Cerebellar cortex (tissue), 1 donor: ENCODE data around the gene CANX.
"Not testable (repeated sequence)": the region's sequence is repeated elsewhere in the genome, so short reads cannot be mapped to it uniquely, and the experiment has no call there.

Source experiments
- DNase-seq: peaks from one replicate; pipeline ENCODE4 v3.0.0-alpha.2; 2015; ENCODE audit warnings: low spot score

The CANX gene, protein sequence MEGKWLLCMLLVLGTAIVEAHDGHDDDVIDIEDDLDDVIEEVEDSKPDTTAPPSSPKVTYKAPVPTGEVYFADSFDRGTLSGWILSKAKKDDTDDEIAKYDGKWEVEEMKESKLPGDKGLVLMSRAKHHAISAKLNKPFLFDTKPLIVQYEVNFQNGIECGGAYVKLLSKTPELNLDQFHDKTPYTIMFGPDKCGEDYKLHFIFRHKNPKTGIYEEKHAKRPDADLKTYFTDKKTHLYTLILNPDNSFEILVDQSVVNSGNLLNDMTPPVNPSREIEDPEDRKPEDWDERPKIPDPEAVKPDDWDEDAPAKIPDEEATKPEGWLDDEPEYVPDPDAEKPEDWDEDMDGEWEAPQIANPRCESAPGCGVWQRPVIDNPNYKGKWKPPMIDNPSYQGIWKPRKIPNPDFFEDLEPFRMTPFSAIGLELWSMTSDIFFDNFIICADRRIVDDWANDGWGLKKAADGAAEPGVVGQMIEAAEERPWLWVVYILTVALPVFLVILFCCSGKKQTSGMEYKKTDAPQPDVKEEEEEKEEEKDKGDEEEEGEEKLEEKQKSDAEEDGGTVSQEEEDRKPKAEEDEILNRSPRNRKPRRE

GRCh38 chr5:179698935-179699615 lies at the start of gene CANX:
CANX (plus strand) TSS chr5:179698967; CDS start chr5:179705682, 6,715 bp downstream.
- no peak for DNase-seq

DNA sequence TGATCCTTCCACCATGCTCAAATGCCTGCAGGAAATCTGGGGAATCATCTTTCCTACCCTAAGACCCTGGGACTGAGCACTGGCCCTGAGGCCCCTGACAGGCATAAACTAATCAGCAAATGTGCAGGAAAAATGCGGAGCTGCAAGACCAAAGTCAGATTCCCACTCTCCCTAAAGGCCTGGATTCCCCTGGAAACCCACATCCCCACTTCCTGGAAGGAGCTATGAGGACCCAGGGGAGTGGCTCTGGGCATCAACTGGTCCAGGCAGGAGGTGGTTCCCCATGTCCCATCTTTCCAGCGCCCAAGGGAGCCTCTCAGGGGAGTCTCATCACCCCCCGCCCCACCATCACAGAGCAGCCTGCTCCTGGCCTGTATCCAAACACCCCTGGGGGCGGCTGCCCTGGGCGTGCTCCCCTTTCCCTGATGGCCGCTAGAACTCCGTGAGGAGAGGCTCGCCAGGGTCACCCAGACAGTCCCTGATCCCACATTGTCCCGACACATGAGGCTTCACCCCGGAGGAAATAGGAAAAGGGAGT lies 49.5 kb upstream of the CANX start:
- DNase-seq = not testable (repeated sequence)

DNA sequence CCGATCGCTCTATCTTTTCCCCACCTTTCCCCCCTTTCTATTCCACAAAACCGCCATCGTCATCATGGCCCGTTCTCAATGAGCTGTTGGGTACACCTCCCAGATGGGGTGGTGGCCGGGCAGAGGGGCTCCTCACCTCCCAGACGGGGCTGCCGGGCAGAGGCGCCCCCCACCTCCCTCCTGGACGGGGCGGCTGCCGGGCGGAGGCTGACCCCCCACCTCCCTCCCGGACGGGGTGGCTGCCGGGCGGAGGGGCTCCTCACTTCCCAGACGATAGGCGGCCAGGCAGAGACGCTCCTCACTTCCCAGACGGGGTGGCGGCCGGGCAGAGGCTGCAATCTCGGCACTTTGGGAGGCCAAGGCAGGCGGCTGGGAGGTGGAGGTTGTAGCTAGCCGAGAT lies 48.5 kb upstream of the CANX start:
- not testable (repeated sequence) for DNase-seq

DNA sequence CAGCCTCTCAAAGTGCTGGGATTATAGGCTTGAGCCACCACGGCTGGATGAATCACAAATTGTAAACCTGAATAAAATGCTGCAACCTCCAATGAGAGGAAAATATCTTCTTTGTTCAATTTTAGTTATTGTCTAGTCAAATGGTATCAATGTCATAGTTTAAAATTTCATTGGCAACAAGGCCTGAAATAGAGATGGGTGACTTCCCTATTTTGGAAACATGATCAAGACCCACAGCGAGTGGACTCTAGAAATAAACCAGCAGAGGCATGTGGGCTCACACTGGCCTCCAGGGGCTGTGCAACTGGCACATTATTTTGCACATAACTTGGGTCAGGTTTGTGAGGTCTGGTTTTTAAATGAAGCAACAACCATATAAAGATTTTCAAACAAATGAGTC lies 45.6 kb upstream of the CANX start:
- DNase-seq = not testable (repeated sequence)

- DNase-seq = not testable (repeated sequence)
Observed at GRCh38 chr5:179657302-179658178, 41.2 kb upstream of the CANX start.

- peak; percentile 25 for DNase-seq
Observed at GRCh38 chr5:179658179-179658856, 40.4 kb upstream of the CANX start.

DNA sequence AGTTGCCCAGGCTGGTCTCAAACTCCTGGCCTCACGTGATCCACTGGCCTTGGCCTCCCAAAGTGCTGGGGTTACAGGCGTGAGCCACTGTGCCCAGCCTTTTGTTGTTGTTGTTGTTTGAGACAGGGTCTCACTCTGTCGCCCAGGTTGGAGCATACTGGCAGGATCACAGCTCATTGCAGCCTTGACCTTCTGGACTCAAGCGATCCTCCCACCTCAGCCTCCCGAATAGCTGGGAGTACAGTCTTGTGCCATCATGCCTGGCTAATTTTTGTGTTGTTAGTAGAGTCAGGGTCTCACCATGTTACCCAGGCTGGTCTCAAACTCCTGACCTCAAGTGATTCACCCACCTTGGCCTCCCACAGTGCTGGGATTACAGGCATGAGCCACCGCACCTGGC lies 37.1 kb upstream of the CANX start:
- not testable (repeated sequence) for DNase-seq

- DNase-seq = peak; percentile 57
Observed at GRCh38 chr5:179668391-179668790, 30.4 kb upstream of the CANX start.

DNA sequence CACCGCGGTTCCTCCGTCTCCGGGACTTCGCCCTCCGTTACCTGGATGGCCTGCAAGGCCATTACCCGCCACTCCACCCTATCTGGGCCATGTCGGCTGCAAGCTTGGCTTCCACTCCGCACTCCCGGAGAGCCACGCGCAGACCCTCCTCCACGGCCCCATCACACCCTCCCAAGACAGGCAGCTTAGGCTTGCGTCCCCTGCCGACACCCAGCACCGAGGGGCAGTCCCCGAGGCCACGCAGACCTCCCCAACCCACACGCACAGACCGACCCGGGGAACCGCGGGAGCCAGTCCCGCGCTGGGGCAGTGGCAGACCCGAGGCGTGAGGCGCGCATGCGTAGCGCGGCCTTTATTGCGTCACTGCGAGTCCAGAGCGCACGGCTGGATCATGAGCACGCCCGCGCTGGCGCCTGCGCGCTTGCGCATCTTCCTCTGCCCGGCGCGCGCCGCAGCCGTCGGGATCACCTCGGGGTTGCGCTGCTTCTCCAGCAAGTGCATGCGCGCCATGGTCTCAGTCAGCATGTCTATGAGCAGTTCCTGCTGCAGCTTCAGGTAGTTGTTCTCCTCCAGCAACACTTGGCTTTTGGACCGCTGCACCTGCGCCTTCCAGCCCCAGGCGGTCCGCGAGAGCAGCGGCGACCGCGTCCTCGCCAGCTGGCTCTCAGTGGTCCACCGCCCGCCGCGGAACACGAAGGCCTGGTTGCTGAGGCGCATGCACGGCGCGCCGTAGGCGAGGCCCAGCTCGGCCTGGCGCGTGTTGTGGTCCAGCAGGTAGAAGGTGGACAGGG lies 20.3 kb upstream of the CANX start:
- DNase-seq = peak; percentile 93

DNA sequence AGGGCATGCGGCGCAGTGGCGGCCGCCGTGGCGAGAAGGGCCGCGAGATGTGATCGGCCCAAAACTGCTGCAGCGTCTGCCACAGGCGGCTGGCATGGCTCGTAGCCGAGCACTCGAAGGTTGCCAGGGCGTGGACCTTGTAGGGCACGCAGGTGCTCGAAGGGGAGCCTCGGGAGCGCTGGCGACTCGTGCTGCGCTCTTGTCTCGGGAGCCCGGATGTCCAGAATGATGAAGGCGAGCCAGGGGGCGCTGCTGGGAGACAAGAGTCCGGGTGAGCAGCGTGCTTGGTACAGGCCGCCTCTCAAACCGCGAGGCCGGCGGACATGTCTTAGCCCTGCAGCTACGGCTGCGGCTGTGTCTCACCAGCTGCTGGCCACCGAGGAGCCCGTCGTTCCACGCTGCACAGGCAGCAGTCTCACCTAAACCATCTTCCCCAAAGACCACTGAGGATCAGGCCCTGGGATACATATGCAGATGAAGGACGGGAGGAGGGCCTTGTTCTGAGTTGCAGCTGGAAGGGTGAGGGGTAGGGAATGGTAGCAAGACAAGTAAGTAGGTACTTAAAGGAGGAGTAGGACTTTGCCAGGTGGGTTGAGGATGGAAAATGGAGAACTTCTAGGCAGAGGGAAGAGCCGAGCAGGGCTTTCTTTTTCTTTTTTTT lies 19.6 kb upstream of the CANX start:
- peak; percentile 54 for DNase-seq

- DNase-seq = no peak
Observed at GRCh38 chr5:179680014-179680779, 18.6 kb upstream of the CANX start.

DNA sequence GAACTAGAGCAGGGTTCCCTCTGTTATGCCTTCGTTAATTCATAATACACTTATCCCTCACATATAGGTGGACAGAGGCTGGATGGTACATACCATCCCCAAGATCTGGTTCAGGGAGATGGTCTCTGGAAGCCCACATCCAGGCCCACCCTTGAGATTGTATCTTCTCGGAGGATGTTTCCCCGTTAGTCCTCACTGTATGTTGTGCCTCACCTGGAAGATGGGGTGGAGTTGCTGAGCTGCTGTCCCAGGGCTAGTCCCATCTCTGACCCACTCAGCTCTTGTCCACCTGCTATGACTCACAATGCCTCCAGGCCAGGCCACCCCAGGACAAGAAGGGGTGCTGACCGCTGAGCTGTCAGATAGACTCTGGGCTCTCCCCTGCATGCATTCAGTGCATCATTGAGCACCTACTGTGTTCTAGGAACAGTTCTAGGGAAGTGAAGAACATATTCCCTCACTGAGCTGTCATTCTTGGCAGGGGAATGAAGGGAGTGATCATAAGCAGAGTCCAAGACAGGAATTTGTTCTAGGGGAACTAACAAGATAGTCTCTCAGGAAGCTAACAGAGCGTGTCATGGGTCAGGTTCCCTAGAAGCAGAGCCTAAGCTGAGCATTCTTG lies 17.9 kb upstream of the CANX start, which contains the start of gene CBY3:
Gene CBY3 (minus strand): TSS at position 255 of the 622 bp plus-strand sequence. CDS start 116 bp downstream, at position 139.
- no peak for DNase-seq

- not testable (repeated sequence) for DNase-seq
Observed at GRCh38 chr5:179689212-179689611, 9.6 kb upstream of the CANX start.

DNA sequence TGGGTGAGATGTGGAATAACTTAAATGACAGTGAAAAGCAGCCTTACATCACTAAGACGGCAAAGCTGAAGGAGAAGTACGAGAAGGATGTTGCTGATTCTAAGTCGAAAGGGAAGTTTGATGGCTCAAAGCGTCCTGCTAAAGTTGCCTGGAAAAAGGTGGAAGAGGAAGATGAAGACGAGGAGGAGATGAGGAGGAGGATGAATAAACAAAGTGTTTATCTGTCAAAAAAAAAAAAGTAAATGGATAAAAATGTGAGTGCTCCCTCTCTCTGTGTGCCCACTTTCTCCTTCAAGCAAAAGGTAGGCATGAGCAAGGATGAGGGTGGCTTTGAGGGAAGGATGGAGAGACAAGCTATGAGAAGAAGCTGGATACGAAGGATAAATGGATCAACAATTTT lies 4.2 kb upstream of the CANX start:
- no peak for DNase-seq

- DNase-seq = no peak
Observed at GRCh38 chr5:179696603-179697002, 2.2 kb upstream of the CANX start.

DNA sequence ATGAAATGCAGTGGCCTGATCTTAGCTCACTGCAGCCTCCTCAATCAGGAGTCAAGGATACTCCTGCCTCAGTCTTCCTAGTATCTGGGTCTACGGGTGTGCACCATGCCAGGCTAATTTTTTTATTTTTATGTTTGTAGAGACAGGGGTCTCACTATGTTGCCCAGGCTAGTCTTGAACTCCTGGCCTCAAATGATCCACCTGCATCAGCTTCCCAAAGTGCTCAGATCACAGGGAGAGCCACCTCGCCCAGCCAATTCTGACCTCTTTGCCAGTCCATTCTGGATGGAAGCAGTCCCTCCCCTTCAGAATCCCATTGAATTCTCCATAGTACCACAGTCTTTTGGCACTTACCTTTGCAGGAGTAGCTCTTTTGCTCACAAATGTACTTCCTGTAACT lies 1.7 kb upstream of the CANX start:
- DNase-seq = no peak

DNA sequence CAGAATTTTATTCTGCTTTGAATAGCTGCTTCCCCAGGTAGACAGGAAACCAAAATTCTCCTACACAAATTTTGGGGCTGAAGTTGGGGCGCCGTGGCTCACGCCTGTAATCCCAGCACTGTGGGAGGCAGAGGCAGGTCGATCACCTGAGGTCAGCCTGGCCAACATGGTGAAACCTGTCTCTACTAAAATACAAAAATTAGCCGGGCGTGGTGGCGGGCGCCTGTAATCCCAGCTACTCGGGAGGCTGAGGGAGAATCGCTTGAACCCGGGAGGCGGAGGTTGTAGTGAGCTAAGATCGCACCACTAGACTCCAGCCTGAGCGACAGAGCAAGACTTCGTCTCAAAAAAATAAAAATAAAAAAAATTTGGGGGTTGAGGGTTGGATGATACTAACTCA lies 1.2 kb upstream of the CANX start:
- not testable (repeated sequence) for DNase-seq
